Fibroblast of the aortic adventitia (primary cell): ENCODE measurements around the gene BEST4. TPM values are rescaled to one million over a fixed set of nuclear protein-coding genes. Genes with fewer than 3 reads are reported as not detected.
"Not testable (repeated sequence)": the region's sequence is repeated elsewhere in the genome, so short reads cannot be mapped to it uniquely, and the experiment has no call there.

ENCODE experiments used
- DNase-seq: peaks from one replicate; pipeline ENCODE4 v3.0.0-alpha.2; 2010; ENCODE audit warnings: low read depth
- H3K4me3 ChIP-seq: 2 replicates; pipeline ENCODE4 v1.5.1; 2011; ENCODE audit warnings: low read depth, mild to moderate bottlenecking, control low read depth, low read length, moderate library complexity
- CTCF ChIP-seq: IDR thresholded peaks from 2 replicates; pipeline ENCODE4 v1.5.1; 2011; ENCODE audit warnings: mild to moderate bottlenecking, low read length, control low read depth, inconsistent platforms; ENCODE audit not compliant: insufficient read depth
- small RNA-seq: library from RNA; depleted of rRNA; stranded (forward); fragments of <200 nt; gene quantifications from one replicate; pipeline ENCODE3, GENCODE V24; 2012
- total RNA-seq: library from RNA; depleted of rRNA; stranded (reverse); fragments of >200 nt; gene quantifications from 2 replicates; pipeline ENCODE4 v1.2.3, GENCODE V29; 2012; ENCODE audit warnings: low replicate concordance

The BEST4 gene
- total RNA-seq, 1 donor = 0.09 TPM

DNA sequence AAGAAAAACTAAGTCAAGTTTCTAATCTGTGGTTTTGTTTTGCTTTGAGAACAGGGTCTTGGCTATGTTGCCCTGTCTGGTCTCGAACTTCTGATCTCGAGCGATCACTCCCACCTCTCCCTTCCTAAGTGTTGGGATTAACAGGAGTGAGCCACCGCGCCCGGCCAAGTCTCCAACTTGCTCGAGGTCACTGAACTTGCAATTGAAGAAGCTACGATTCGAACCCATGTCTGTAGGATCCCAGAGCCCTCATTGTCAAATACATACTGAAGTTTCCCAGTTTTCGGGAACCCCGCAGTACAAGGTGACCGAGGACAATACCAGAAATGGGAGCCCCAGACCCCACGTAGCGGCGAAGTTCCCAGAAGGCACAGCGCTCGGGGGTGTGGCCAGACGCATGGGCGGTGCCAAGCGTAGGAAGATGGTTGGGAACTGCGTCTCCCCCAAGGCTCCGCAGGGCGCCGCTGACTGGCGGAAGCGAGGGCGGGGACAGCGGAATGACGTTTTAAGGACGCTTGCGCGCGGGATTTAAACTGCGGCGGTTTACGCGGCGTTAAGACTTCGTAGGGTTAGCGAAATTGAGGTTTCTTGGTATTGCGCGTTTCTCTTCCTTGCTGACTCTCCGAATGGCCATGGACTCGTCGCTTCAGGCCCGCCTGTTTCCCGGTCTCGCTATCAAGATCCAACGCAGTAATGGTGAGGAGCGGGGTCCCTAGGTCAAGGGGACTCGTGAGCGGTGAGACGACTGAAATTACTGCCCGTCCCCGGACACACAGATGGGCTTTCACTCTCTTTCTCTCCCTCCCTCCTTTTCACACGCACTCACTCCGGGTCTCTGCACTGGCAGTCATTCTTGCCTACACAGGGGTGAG is 48.4 kb downstream of the BEST4 start, which contains the start of gene KIF2C:
KIF2C (plus strand) TSS at position 531 of the 872 bp plus-strand sequence; CDS start at position 627, 96 bp downstream.
- peak; percentile 97 for DNase-seq
- TF ChIP-seq CTCF = no peak
- peak within 1 kb of the TSS; percentile 90 for H3K4me3 ChIP-seq

- peak overlapping the region; percentile 80 for H3K4me3 ChIP-seq
Observed at GRCh38 chr1:44738953-44739306, 49.0 kb downstream of the BEST4 start.

GRCh38 chr1:44735992-44736391 is 52.0 kb downstream of the BEST4 start:
- no peak for TF ChIP-seq CTCF
- DNase-seq = no peak
- H3K4me3 ChIP-seq = no peak overlapping the region

More at GRCh38 chr1:44738953-44739306, 49.0 kb downstream of the BEST4 start:
- DNase-seq = not testable (repeated sequence)

DNA sequence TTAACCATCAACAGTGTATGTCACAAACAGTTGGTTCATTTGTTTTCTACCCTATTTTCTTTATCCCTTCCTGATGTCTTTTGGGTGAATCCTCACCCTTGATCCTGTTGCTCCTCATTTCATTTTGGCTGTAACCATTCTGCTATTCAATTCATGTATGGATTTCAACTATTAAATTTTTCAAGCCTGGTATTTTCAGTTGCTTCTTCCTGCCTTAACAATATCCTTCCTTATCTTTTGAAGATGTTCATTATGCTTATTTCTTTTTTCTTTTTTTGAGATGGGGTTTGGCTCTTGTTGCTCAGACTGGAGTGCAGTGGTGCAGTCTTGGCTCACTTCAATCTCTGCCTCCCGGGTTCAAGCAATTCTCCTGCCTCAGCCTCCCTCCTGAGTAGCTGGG is 54.2 kb downstream of the BEST4 start:
- no peak for TF ChIP-seq CTCF

More for the DNA sequence above, 54.2 kb downstream of the BEST4 start:
- H3K4me3 ChIP-seq = no peak overlapping the region
- no peak for DNase-seq

Small RNA genes within 50 kb of the gene (small RNA-seq; reads per million reads assigned to genes)
- gene SNORD38A (942 reads per million, percentile 99 among the genes with 10 or more reads in this experiment), gene SNORD38B (not detected), gene SNORD46 (28.2 reads per million, percentile 96 among the genes with 10 or more reads in this experiment), gene SNORD55 (not detected)

Other genes with a start within 250 kb of the BEST4 start
- 6.6 and 9.2 TPM in 2 replicates for gene TMEM53, start 113.7 kb downstream of the BEST4 start, total RNA-seq
- gene ARMH1, start 113.5 kb downstream of the BEST4 start, total RNA-seq = 0.41 and 1.7 TPM in 2 replicates
- gene RNU5D-1, start 57.0 kb downstream of the BEST4 start, total RNA-seq = not detected in 2 replicates
- 1.1 and 23.0 TPM in 2 replicates for gene KIF2C, start 48.3 kb downstream of the BEST4 start, total RNA-seq
- 894 and 2,421 TPM in 2 replicates for gene RPS8, start 12.6 kb downstream of the BEST4 start, total RNA-seq
- 28.8 and 36.1 TPM in 2 replicates for gene PLK3, start 12.2 kb upstream of the BEST4 start, total RNA-seq
- gene DYNLT4, start 19.2 kb upstream of the BEST4 start, total RNA-seq = 1.2 TPM in 1 of 2 replicates, not detected in the other
- 5.2 and 5.4 TPM in 2 replicates for gene BTBD19, start 20.4 kb upstream of the BEST4 start, total RNA-seq
- gene PTCH2, start 55.1 kb upstream of the BEST4 start, total RNA-seq = 0.36 and 0.57 TPM in 2 replicates
- 39.0 and 43.4 TPM in 2 replicates for gene EIF2B3, start 198.4 kb upstream of the BEST4 start, total RNA-seq
- 28.5 and 161 TPM in 2 replicates for gene HECTD3, start 223.2 kb upstream of the BEST4 start, total RNA-seq
- gene UROD, start 224.1 kb upstream of the BEST4 start, total RNA-seq = 114 and 152 TPM in 2 replicates